ENCODE results near the gene SLC25A12.
"Not testable (repeated sequence)": the region's sequence is repeated elsewhere in the genome, so short reads cannot be mapped to it uniquely, and the experiment has no call there.

- not testable (repeated sequence) for TF ChIP-seq POLR2A, POLR2AphosphoS5 (IDR thresholded peaks at IDR 0.05; ENCODE audit: low read depth, low read length)
Observed at GRCh38 chr2:171758762-171759161, 135.3 kb downstream of the SLC25A12 start.
